ENCODE results near the gene MIOX. TPM values are rescaled to one million over a fixed set of nuclear protein-coding genes. Genes with fewer than 3 reads are reported as not detected.
A peak's percentile ranks its signal among the peaks of the same experiment; 100 is the strongest.
"Not testable (repeated sequence)": the region's sequence is repeated elsewhere in the genome, so short reads cannot be mapped to it uniquely, and the experiment has no call there.

Gene MIOX
- total RNA-seq, 2 donors from 2014 or later = not detected

DNA sequence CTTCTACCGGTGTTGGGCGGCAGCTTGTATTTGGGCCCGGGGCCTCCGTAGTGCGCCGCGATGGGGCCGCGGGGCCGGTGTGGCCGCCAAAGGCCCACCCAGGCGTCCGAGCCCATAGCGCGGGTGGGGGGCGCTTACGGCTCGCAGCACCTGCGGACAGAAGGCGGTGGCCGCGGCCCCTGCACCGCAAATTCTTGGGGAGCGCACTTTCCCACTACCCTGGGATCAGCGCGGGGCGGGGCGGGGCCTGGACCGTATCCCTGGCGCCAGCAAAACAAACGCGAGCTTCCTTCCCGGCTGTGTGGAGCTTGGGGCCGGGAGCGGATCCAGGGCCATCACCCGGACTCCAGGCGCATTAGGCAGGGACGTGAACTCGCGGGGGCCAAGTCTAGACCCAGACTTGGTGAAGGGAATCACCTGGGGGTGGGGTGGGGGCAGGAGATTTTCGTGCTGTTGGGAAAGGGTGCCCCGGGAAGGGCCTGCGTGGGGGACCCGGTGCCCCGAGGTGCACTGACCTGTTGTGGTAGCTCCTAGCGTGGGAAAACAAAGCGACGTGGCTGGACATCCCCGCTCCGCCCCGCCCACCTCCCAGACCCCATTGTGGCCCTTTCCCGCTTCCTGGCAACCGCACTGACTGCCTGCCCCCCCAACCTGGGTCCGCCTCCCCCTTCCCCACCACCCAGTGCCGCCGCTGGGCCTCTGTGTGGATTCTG is 45.5 kb downstream of the MIOX start:
- Histone ChIP-seq H3K9me3 (ENCODE audit: control insufficient read depth, low read length) (no peaks in the 10 kb centered on the region), H3K4me1 (ENCODE audit: control insufficient read depth, insufficient read depth, low read length) (no peaks in the 10 kb centered on the region), H3K36me3 (ENCODE audit: control insufficient read depth, insufficient read depth, low read length) (no peaks in the 10 kb centered on the region), H3K4me3 (ENCODE audit: low read length) (peak overlapping the region; percentile 75), H3K27me3 (ENCODE audit: control insufficient read depth, insufficient read depth, low read length, poor library complexity, severe bottlenecking) (peaks cover 57% of the 10 kb centered on the region), H3K9ac (ENCODE audit: extremely low read depth, low read length, poor library complexity, severe bottlenecking) (no peak overlapping the region), H3K27ac (ENCODE audit: low read depth, low read length) (no peak overlapping the region)
- peaks cover 62% of the 10 kb centered on the region for H3K27me3 Mint-ChIP-seq (ENCODE audit: insufficient read depth)
- no peaks in the 10 kb centered on the region for H3K9me3 Mint-ChIP-seq
- TF ChIP-seq, protein P1, sequence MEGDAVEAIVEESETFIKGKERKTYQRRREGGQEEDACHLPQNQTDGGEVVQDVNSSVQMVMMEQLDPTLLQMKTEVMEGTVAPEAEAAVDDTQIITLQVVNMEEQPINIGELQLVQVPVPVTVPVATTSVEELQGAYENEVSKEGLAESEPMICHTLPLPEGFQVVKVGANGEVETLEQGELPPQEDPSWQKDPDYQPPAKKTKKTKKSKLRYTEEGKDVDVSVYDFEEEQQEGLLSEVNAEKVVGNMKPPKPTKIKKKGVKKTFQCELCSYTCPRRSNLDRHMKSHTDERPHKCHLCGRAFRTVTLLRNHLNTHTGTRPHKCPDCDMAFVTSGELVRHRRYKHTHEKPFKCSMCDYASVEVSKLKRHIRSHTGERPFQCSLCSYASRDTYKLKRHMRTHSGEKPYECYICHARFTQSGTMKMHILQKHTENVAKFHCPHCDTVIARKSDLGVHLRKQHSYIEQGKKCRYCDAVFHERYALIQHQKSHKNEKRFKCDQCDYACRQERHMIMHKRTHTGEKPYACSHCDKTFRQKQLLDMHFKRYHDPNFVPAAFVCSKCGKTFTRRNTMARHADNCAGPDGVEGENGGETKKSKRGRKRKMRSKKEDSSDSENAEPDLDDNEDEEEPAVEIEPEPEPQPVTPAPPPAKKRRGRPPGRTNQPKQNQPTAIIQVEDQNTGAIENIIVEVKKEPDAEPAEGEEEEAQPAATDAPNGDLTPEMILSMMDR (conservative IDR thresholded peaks at IDR 0.05) = no peak
- 1 to 8% methylated on average over 25 to 53 of the region's 56 CpGs for WGBS, 2 experiments (ENCODE audit: insufficient coverage in 1 of 2, insufficient read length in 1 of 2)
- no peaks in the 10 kb centered on the region for H3K36me3 Mint-ChIP-seq (ENCODE audit: low read depth)
- H3K27ac Mint-ChIP-seq = no peak overlapping the region
- peak; percentile 78 for DNase-seq
- H3K4me1 Mint-ChIP-seq = peaks cover 6% of the 10 kb centered on the region
- H3K4me3 Mint-ChIP-seq = peak overlapping the region; percentile 56

DNA sequence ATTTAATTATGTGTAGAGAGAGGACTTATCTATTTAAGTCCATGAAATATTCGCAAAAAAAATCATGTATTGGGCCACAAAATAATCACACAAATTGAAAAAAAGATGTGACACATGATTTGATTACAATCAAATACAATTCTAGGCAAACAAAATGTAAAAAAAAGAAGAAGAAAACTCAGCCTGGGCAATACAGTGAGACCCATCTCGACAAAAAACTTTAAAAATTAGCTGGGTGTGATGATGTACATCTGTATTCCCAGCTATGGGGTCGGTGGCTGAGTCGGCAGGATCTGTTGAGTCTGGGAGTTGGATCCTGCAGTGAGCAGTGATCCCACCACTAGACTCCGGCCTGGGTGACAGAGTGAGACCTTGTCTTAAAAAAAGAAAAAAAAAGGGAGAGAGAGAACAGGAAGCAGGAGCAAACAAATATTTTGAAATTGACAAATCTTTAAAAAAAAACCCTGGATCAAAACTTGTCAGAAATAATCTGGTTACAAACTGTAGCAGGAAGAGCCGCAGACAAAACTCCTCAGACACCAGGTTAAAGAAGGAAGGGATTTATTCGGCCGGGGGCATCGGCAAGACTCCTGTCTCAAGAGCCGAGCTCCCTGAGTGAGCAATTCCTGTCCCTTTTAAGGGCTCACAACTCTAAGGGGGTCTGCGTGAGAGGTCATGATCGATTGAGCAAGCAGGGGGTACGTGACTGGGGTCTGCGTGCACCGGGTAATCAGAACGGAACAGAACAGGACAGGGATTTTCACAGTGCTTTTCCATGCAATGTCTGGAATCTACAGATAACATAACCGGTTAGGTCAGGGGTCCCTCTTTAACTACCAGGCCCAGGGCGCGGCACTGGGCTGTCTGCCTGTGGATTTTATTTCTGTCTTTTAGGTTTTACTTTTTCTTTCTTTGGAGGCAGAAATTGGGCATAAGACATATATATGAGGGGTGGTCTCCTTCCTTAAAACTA is 46.5 kb downstream of the MIOX start:
- DNase-seq = no peak
- peaks cover 54% of the 10 kb centered on the region for H3K27me3 Mint-ChIP-seq (ENCODE audit: insufficient read depth)
- H3K4me1 Mint-ChIP-seq = peaks cover 5% of the 10 kb centered on the region
- Histone ChIP-seq H3K27me3 (ENCODE audit: control insufficient read depth, insufficient read depth, low read length, poor library complexity, severe bottlenecking) (peaks cover 63% of the 10 kb centered on the region), H3K4me3 (ENCODE audit: low read length) (no peak overlapping the region), H3K4me1 (ENCODE audit: control insufficient read depth, insufficient read depth, low read length) (no peaks in the 10 kb centered on the region), H3K27ac (ENCODE audit: low read depth, low read length) (no peak overlapping the region), H3K9me3 (ENCODE audit: control insufficient read depth, low read length) (no peaks in the 10 kb centered on the region), H3K36me3 (ENCODE audit: control insufficient read depth, insufficient read depth, low read length) (no peaks in the 10 kb centered on the region), H3K9ac (ENCODE audit: extremely low read depth, low read length, poor library complexity, severe bottlenecking) (no peak overlapping the region)
- H3K9me3 Mint-ChIP-seq = no peaks in the 10 kb centered on the region
- no peak overlapping the region for H3K27ac Mint-ChIP-seq
- 90 to 97% methylated on average over 11 to 18 of the region's 19 CpGs for WGBS, 2 experiments (ENCODE audit: insufficient coverage in 1 of 2, insufficient read length in 1 of 2)
- H3K36me3 Mint-ChIP-seq (ENCODE audit: low read depth) = no peaks in the 10 kb centered on the region
- peak overlapping the region; percentile 56 for H3K4me3 Mint-ChIP-seq
- TF ChIP-seq, protein P1 (conservative IDR thresholded peaks at IDR 0.05) = no peak

DNA sequence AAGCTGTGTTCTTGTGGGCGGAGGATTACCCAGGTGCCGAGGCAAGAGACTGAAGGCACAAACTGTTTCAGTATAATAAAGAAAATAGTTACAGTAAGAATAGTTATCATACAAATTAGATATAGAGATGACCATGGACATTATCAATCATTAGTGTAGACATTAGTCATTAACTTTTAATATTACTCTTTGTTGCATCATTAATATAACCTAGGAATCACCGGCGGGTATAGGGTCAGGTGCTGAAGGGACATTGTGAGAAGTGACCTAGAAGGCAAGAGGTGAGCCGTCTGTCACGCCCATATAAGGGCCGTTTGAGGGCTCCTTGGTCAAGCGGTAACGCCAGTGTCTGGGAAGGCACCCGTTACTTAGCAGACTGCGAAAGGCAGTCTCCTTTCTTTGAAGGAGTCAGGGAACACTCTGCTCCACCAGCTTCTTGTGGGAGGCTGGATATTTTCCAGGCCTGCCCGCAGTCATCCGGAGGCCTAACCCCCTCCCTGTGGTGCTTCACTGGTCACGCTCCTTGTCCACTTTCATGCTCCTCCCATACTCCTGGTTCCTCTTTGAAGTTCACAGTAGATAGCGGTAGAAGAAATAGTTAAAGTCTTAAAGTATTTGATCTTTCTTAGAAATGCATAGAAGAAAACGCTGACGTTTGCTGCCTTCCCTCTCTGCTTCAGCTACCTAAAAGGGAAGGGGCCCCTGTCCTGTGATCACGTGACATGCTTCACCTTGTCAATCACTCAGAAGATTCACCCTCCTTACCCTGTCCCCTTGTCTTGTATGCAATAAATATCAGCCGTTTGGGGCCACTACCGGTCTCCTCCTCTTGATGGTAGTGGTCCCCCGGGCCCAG is 47.4 kb downstream of the MIOX start:
- not testable (repeated sequence) for H3K4me3 ChIP-seq (ENCODE audit: low read length); H3K4me1 Mint-ChIP-seq; H3K27ac Mint-ChIP-seq; H3K4me3 Mint-ChIP-seq; H3K36me3 ChIP-seq (ENCODE audit: control insufficient read depth, insufficient read depth, low read length); DNase-seq; H3K4me1 ChIP-seq (ENCODE audit: control insufficient read depth, insufficient read depth, low read length); H3K9me3 Mint-ChIP-seq; H3K27ac ChIP-seq (ENCODE audit: low read depth, low read length); H3K9ac ChIP-seq (ENCODE audit: extremely low read depth, low read length, poor library complexity, severe bottlenecking); H3K9me3 ChIP-seq (ENCODE audit: control insufficient read depth, low read length); H3K36me3 Mint-ChIP-seq (ENCODE audit: low read depth)
- H3K27me3 ChIP-seq (ENCODE audit: control insufficient read depth, insufficient read depth, low read length, poor library complexity, severe bottlenecking) = peaks cover 54% of the 10 kb centered on the region
- peaks cover 47% of the 10 kb centered on the region for H3K27me3 Mint-ChIP-seq (ENCODE audit: insufficient read depth)
- WGBS, 2 experiments (ENCODE audit: insufficient coverage in 1 of 2, insufficient read length in 1 of 2) = 85 to 87% methylated on average over 11 to 21 of the region's 21 CpGs

All from endodermal cell (in vitro differentiated cells).